GM21515 (cell line): ENCODE results near the gene ARRDC3.

Experiments used
- ATAC-seq: cut with Tn5 transposase; IDR thresholded peaks from one replicate; pipeline ENCODE4 v1.9.1; 2021; ENCODE audit not compliant: unreplicated experiment

ARRDC3 gene

GRCh38 chr5:91384671-91385430, 1.7 kb upstream of the ARRDC3 start:
- peak; percentile 15 for ATAC-seq

GRCh38 chr5:91383956-91384300, 811 bp upstream of the ARRDC3 start:
- no peak for ATAC-seq

- ATAC-seq: no peak
Measured at GRCh38 chr5:91382530-91383026, 539 bp downstream of the ARRDC3 start.

GRCh38 chr5:91381774-91382359, 1.2 kb downstream of the ARRDC3 start:
- peak; percentile 17 for ATAC-seq

GRCh38 chr5:91381239-91381773, 1.8 kb downstream of the ARRDC3 start:
- no peak for ATAC-seq

- peak; percentile 51 for ATAC-seq
Measured at GRCh38 chr5:91380491-91381238, 2.5 kb downstream of the ARRDC3 start.

GRCh38 chr5:91379914-91380490, 3.1 kb downstream of the ARRDC3 start:
- ATAC-seq: peak; percentile 59

- no peak for ATAC-seq
Measured at GRCh38 chr5:91379246-91379913, 3.7 kb downstream of the ARRDC3 start.

- ATAC-seq: no peak
Measured at GRCh38 chr5:91378752-91379211, 4.3 kb downstream of the ARRDC3 start.

GRCh38 chr5:91374893-91375520, 8.1 kb downstream of the ARRDC3 start:
- ATAC-seq: no peak

GRCh38 chr5:91373600-91373999, 9.5 kb downstream of the ARRDC3 start:
- ATAC-seq: no peak

GRCh38 chr5:91373006-91373405, 10.1 kb downstream of the ARRDC3 start:
- no peak for ATAC-seq

- ATAC-seq: no peak
Measured at GRCh38 chr5:91369480-91369879, 13.6 kb downstream of the ARRDC3 start.

GRCh38 chr5:91367908-91368648, 15.0 kb downstream of the ARRDC3 start:
- ATAC-seq: no peak

GRCh38 chr5:91367344-91367743, 15.8 kb downstream of the ARRDC3 start:
- no peak for ATAC-seq

GRCh38 chr5:91366551-91366950, 16.6 kb downstream of the ARRDC3 start:
- ATAC-seq: no peak

GRCh38 chr5:91365498-91365897, 17.6 kb downstream of the ARRDC3 start:
- ATAC-seq: no peak

GRCh38 chr5:91362935-91363334, 20.2 kb downstream of the ARRDC3 start:
- ATAC-seq: no peak

GRCh38 chr5:91361790-91362189, 21.3 kb downstream of the ARRDC3 start:
- ATAC-seq: no peak
